ENCODE measurements around the gene PEMT.

The PEMT gene

DNA sequence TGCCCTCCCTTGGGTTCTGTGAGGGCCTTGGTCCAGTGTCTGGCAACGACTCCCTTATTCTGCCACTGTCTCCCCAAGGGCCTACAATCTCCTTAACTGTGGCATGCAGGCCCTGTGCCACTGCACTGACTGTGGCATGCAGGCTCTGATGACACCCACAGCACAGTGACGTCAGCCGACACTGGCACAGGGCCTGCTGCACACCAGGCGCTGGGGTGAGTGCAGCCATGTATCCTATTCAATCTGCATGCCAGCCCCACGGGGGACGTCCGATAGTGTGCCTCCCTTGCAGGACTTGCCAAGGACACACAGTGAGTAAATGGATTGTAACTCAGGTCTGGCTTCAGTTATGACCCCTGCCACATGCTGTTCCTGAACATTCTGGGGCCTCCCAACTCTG is 55.6 kb downstream of the PEMT start:
- no peak for DNase-seq (ENCODE audit: low spot score)

- no peak for DNase-seq (ENCODE audit: low spot score)
Observed at GRCh38 chr17:17533901-17534441, 57.5 kb downstream of the PEMT start.

- DNase-seq (ENCODE audit: low spot score) = no peak
Observed at GRCh38 chr17:17532991-17533390, 58.5 kb downstream of the PEMT start.

- DNase-seq (ENCODE audit: low spot score) = no peak
Observed at GRCh38 chr17:17531156-17531555, 60.4 kb downstream of the PEMT start.

DNA sequence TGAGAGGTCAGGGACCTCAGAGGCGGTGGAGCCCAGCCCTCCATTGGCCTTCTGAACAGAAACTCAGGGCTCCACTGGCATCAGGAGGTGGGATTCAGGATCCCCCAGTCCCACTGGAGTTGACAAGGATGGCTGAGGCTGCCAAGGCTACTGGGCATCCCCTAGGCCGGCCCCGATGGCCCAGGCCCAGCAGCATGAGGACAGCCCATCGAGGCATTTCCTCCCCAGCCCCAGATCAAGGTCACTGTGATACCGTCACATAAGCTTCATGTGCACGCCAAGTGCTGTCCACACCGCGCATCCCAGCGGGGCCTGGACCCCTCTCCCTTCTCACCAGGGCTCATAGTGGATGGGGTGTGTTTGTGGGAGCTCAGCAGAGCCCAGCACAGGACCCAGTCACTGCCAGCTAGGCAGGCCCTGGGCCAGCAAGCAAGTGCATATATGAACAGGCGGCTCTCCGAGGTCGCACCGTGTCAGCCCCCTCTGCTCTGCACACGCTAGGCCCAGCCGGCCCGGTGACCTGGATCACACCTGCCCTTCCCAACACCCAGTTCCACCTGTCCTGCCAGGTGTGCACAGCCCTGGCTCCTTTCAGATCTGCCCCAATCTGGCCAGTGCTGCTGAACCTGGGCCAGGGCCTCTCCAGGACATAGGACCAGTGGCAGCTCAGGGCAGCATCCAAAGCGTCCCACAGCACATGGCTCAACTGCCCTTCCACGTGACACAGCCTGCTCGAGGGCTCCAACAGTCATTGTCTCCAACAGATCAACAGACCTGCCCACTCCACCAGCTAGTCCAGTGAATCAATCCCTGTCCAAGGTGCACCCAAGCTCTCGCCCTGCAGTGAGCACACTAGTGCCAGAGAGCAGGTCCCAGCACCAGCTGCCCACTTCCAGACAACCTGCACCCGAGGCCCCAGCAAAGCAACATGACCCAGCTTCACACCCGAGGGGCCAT is 62.5 kb downstream of the PEMT start:
- no peak for DNase-seq (ENCODE audit: low spot score)

- no peak for DNase-seq (ENCODE audit: low spot score)
Observed at GRCh38 chr17:17527956-17528500, 63.5 kb downstream of the PEMT start.

DNA sequence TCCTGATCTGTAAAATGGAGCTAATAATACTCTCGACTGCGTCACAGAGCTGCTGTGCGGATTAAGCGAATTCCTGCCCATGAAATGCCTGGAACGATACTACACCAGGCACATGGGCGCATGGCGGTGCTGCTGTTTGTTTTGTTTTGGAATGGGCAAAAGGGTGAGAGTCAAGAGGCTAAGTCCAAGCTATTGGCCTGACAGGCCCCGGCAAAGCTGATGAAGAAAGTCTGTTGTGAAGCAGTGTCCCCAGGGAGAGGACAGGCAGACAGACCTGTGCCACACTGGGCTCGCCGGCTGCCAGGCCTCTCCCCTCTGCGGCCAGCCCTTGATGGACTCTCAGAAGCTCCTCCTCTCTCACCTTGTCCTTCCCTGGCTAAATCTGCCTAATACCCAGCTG is 64.0 kb downstream of the PEMT start:
- no peak for DNase-seq (ENCODE audit: low spot score)

- no peak for DNase-seq (ENCODE audit: low spot score)
Observed at GRCh38 chr17:17526369-17526768, 65.1 kb downstream of the PEMT start.

- no peak for DNase-seq (ENCODE audit: low spot score)
Observed at GRCh38 chr17:17525956-17526355, 65.6 kb downstream of the PEMT start.

GRCh38 chr17:17525311-17525710 is 66.2 kb downstream of the PEMT start:
- no peak for DNase-seq (ENCODE audit: low spot score)

GRCh38 chr17:17523731-17524490 is 67.6 kb downstream of the PEMT start:
- DNase-seq (ENCODE audit: low spot score) = no peak

- no peak for DNase-seq (ENCODE audit: low spot score)
Observed at GRCh38 chr17:17523001-17523730, 68.3 kb downstream of the PEMT start.

GRCh38 chr17:17520599-17521232 is 70.8 kb downstream of the PEMT start:
- DNase-seq (ENCODE audit: low spot score) = no peak

- no peak for DNase-seq (ENCODE audit: low spot score)
Observed at GRCh38 chr17:17519886-17520285, 71.6 kb downstream of the PEMT start.

DNA sequence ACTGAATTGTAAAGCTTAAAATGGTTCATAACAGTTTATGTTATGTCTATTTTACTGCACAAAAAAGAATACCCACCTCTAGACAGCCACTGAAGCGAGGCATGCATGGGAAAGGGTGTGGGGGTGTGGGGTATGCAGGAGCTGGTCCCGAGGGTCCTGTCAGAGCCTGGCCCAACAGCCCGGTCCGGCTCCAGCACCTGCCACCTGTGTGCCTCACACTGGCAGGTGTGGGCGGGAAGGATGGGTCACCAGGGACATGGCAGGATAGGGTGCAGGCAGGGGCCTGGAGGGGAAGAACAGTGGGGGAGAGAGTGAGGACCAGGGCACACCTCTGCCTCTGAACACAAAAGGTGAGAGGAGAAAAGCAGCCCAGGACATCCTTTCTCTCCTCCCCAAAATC is 72.6 kb downstream of the PEMT start:
- DNase-seq (ENCODE audit: low spot score) = no peak

GRCh38 chr17:17518014-17518413 is 73.5 kb downstream of the PEMT start:
- no peak for DNase-seq (ENCODE audit: low spot score)

- DNase-seq (ENCODE audit: low spot score) = no peak
Observed at GRCh38 chr17:17516941-17517720, 74.4 kb downstream of the PEMT start.

DNA sequence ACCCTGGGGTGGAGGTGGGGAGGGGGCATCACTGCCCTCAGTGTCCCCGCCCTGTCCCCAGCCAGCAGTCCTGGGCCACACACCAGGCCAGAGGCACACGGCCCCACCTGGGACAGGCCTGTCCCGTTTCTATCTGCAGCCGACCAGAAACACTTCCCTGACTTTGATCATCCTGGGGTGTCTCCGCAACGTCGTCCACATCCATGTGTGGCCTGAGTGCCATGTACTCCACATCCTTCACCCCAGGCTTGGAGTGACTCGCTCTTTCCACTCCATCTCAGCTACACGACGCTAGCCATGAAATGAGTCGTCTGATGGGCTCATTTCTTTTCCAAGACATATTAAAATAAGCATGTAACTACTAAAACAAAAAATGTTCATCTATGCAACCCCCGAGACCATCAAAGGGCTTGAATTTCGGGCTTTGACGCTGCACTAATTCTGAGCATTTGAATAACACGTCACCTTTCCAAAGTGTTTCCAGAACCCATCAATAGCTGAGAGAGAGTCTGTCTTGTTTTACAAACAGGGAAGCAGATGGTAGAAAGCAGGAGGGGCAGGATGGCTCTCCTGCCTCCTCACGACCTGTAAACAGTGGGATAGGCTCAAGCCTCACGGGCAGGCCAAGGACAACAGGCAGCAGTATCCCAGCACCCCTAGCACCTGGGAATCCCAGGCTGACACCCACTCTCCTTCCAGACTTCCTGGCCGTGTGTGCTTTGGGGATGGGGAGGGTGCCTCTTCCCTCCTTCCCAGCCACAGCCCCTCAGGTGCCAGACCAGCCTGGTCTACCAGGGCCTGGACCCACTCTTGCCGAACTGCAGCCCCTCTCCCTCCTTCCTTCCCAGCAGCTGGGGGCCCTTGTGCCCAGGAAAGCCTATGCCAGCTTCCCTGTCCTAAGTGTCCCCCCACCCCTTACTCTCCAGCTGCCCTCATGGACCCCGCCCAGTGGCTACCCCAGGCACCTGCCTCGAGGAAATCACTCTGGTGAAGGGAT is 75.3 kb downstream of the PEMT start:
- DNase-seq (ENCODE audit: low spot score) = no peak
